Mesenchymal stem cell (in vitro differentiated cells and primary cell): ENCODE data around the gene TCTA.

Experiments used
- DNase-seq: peaks from one replicate; pipeline ENCODE4 v3.0.0-alpha.2; 2013
- H2AFZ ChIP-seq: one replicate; pipeline ENCODE4 v1.6.1; 2013; ENCODE audit warnings: low read depth, mild to moderate bottlenecking, control low read depth, inconsistent platforms, low read length, moderate library complexity
- H2AK5ac ChIP-seq: 2 replicates; pipeline ENCODE4 v1.6.1; 2013; ENCODE audit warnings: low read length, moderate library complexity, mild to moderate bottlenecking, inconsistent platforms; ENCODE audit not compliant: severe bottlenecking
- H2BK120ac ChIP-seq: one replicate; pipeline ENCODE4 v1.6.1; 2013; ENCODE audit warnings: low read depth, mild to moderate bottlenecking, inconsistent platforms, low read length, moderate library complexity
- H2BK12ac ChIP-seq, 2 experiments: one replicate each; pipeline ENCODE4 v1.6.1; 2013; ENCODE audit warnings: inconsistent platforms in 2 of 2, low read length in 2 of 2, mild to moderate bottlenecking in 2 of 2, moderate library complexity in 2 of 2, control low read depth in 1 of 2
- H2BK15ac ChIP-seq: one replicate; pipeline ENCODE4 v1.6.1; 2013; ENCODE audit warnings: mild to moderate bottlenecking, low read depth, inconsistent platforms; ENCODE audit not compliant: poor library complexity, severe bottlenecking
- H2BK5ac ChIP-seq: 2 replicates; pipeline ENCODE4 v1.6.1; 2013; ENCODE audit warnings: low read depth, mild to moderate bottlenecking, low read length, control low read depth, inconsistent platforms; ENCODE audit not compliant: poor library complexity, severe bottlenecking
- H3K14ac ChIP-seq, 2 experiments: one replicate each; pipeline ENCODE4 v1.6.1; 2013; ENCODE audit warnings: inconsistent platforms in 2 of 2, low read length in 2 of 2, control low read depth in 1 of 2, mild to moderate bottlenecking in 1 of 2, moderate library complexity in 1 of 2
- H3K18ac ChIP-seq, 2 experiments: one replicate each; pipeline ENCODE4 v1.6.1; 2013; ENCODE audit warnings: inconsistent platforms in 2 of 2, low read length in 2 of 2, control low read depth in 1 of 2, low read depth in 1 of 2, mild to moderate bottlenecking in 1 of 2
- H3K23ac ChIP-seq, 2 experiments: one replicate each; pipeline ENCODE4 v1.6.1; 2013; ENCODE audit warnings: inconsistent platforms in 2 of 2, low read length in 2 of 2, mild to moderate bottlenecking in 2 of 2, moderate library complexity in 2 of 2, control low read depth in 1 of 2
- H3K27ac ChIP-seq: 2 replicates; pipeline ENCODE4 v1.5.1; 2013; ENCODE audit warnings: mild to moderate bottlenecking, moderate library complexity, low read length, control low read depth, inconsistent platforms; ENCODE audit not compliant: poor library complexity, severe bottlenecking
- H3K27me3 ChIP-seq, 2 experiments: 2 replicates each; pipeline versions ENCODE4 v1.6.1 to v1.7.0; 2013; ENCODE audit warnings: low read length in 2 of 2, mild to moderate bottlenecking in 2 of 2, moderate library complexity in 2 of 2, control low read depth in 1 of 2, inconsistent platforms in 1 of 2; ENCODE audit not compliant: control insufficient read depth in 1 of 2, insufficient read depth in 1 of 2
- H3K36me3 ChIP-seq, 2 experiments: 2 replicates each; pipeline versions ENCODE4 v1.6.1 to v1.7.0; 2013; ENCODE audit warnings: low read length in 2 of 2, control low read depth in 1 of 2, inconsistent platforms in 1 of 2, low read depth in 1 of 2, mild to moderate bottlenecking in 1 of 2; ENCODE audit not compliant: insufficient read depth in 2 of 2, control insufficient read depth in 1 of 2
- H3K4ac ChIP-seq, 2 experiments: one replicate each; pipeline ENCODE4 v1.6.1; 2013; ENCODE audit warnings: inconsistent platforms in 2 of 2, low read length in 2 of 2, mild to moderate bottlenecking in 2 of 2, moderate library complexity in 2 of 2, control low read depth in 1 of 2, low read depth in 1 of 2
- H3K4me1 ChIP-seq: 2 replicates; pipeline ENCODE4 v1.6.1; 2013; ENCODE audit warnings: low read depth, low read length, control low read depth; ENCODE audit not compliant: control insufficient read depth, insufficient read depth
- H3K4me2 ChIP-seq: 2 replicates; pipeline ENCODE4 v1.6.1; 2013; ENCODE audit warnings: low read length, mild to moderate bottlenecking, inconsistent platforms; ENCODE audit not compliant: poor library complexity, severe bottlenecking
- H3K4me3 ChIP-seq, 2 experiments: 2 replicates each; pipeline versions ENCODE4 v1.5.1 to v1.7.0; 2013; ENCODE audit warnings: low read length in 2 of 2, mild to moderate bottlenecking in 2 of 2, control low read depth in 1 of 2, low read depth in 1 of 2; ENCODE audit not compliant: insufficient read depth in 1 of 2
- H3K79me1 ChIP-seq: replicated peaks from 2 replicates; pipeline ENCODE4 v1.6.1; 2013; ENCODE audit warnings: mild to moderate bottlenecking, control low read depth, low read length, inconsistent platforms; ENCODE audit not compliant: poor library complexity, severe bottlenecking
- H3K9ac ChIP-seq: 2 replicates; pipeline ENCODE4 v1.7.0; 2013; ENCODE audit warnings: mild to moderate bottlenecking, low read length, moderate library complexity
- H3K9me3 ChIP-seq: 2 replicates; pipeline ENCODE4 v1.7.0; 2013; ENCODE audit warnings: mild to moderate bottlenecking, low read length; ENCODE audit not compliant: control insufficient read depth
- H4K8ac ChIP-seq: one replicate; pipeline ENCODE4 v1.6.1; 2013; ENCODE audit warnings: inconsistent platforms, mild to moderate bottlenecking, low read length, moderate library complexity
- H4K91ac ChIP-seq: one replicate; pipeline ENCODE4 v1.6.1; 2013; ENCODE audit warnings: mild to moderate bottlenecking, low read length, inconsistent platforms
- WGBS: methylation state at CpG from one replicate; pipeline ENCODE4 v1.1.7; 2013; ENCODE audit warnings: mixed read lengths; 5-methylcytosine and 5-hydroxymethylcytosine counted together

TCTA gene

DNA sequence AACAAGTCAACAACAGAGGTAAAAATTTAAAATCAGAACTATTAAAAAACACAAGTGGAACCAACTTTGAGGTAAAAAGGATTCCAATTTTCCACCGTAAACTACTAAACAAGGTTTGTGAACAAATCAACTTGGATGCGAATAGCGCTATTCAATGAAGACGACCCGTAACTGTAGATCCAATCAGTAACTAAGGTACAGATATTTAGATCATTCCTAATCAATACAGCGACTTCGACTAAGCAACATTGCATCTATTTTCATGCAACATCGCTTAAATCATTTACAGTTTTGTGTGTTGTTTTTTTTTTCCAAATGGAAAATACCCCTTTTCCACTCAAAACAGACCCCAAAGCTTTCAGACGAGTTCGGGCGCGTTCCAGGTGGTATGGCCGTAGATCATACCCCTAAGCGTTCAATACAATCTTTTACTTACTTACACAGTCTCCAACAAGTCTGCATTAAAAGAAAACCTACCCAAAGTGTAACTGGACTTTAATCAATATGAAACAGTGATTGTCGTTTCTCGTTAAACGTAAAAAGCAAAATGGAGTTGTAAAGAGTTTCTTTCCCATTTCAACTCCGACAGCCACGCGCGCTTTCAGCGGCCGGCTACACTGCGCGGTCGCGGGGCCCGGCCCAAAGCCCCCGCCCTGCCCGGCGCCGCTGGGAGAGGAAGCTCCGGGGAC lies 1.2 kb upstream of the TCTA start:
- peak overlapping the region; percentile 93 to 97 for H3K4me3 ChIP-seq
- peak overlapping the region; percentile 41 for H3K27ac ChIP-seq
- peaks cover 22% of the 10 kb centered on the region for H3K4me1 ChIP-seq
- H3K27me3 ChIP-seq = no peaks in the 10 kb centered on the region
- peak overlapping the region; percentile 74 for H3K4me2 ChIP-seq
- no peak overlapping the region for H4K8ac ChIP-seq
- peak overlapping the region; percentile 97 for H2BK120ac ChIP-seq
- 1% methylated on average over 31 of the region's 33 CpGs for WGBS
- peak overlapping the region; percentile 62 to 82 for H3K4ac ChIP-seq
- H3K23ac ChIP-seq = peak overlapping the region in 1 of 2 experiments; percentile 57
- peak overlapping the region; percentile 34 for H2BK5ac ChIP-seq
- peak overlapping the region; percentile 96 for H3K9ac ChIP-seq
- H4K91ac ChIP-seq = peak overlapping the region; percentile 90
- H3K9me3 ChIP-seq = no peaks in the 10 kb centered on the region
- peak overlapping the region; percentile 65 to 84 for H3K14ac ChIP-seq
- peaks cover 20% of the 10 kb centered on the region for H3K79me1 ChIP-seq
- H2AK5ac ChIP-seq = no peak overlapping the region
- H2BK12ac ChIP-seq = no peak overlapping the region
- H3K18ac ChIP-seq = peak overlapping the region; percentile 88 to 100
- no peak overlapping the region for H2AFZ ChIP-seq
- DNase-seq = peak; percentile 38
- H3K36me3 ChIP-seq = peaks cover 10 to 21% of the 10 kb centered on the region in 2 experiments
- H2BK15ac ChIP-seq = peak overlapping the region; percentile 15

GRCh38 chr3:49411535-49411967 lies 672 bp upstream of the TCTA start:
- no peak overlapping the region for H2AK5ac ChIP-seq
- H3K9me3 ChIP-seq = no peaks in the 10 kb centered on the region
- WGBS = under 1% methylated on average over 35 of the region's 59 CpGs
- no peaks in the 10 kb centered on the region for H3K27me3 ChIP-seq
- H3K4me1 ChIP-seq = peaks cover 23% of the 10 kb centered on the region
- peak overlapping the region; percentile 65 to 84 for H3K14ac ChIP-seq
- H3K23ac ChIP-seq = peak overlapping the region in 1 of 2 experiments; percentile 57
- peak overlapping the region; percentile 88 to 100 for H3K18ac ChIP-seq
- H2BK15ac ChIP-seq = peak overlapping the region; percentile 15
- no peak overlapping the region for H2BK12ac ChIP-seq
- peak overlapping the region; percentile 90 for H4K91ac ChIP-seq
- H3K36me3 ChIP-seq = peaks cover 12 to 27% of the 10 kb centered on the region in 2 experiments
- H3K27ac ChIP-seq = peak overlapping the region; percentile 63
- peaks cover 22% of the 10 kb centered on the region for H3K79me1 ChIP-seq
- peak overlapping the region; percentile 97 for H2BK120ac ChIP-seq
- H3K4me3 ChIP-seq = peak overlapping the region; percentile 93 to 97
- H2AFZ ChIP-seq = no peak overlapping the region
- H3K9ac ChIP-seq = peak overlapping the region; percentile 96
- no peak overlapping the region for H3K4me2 ChIP-seq
- peak overlapping the region; percentile 93 for H4K8ac ChIP-seq
- H3K4ac ChIP-seq = peak overlapping the region; percentile 62 to 82
- no peak for DNase-seq
- H2BK5ac ChIP-seq = peak overlapping the region; percentile 34

GRCh38 chr3:49412632-49413337 lies 562 bp downstream of the TCTA start:
- peak overlapping the region; percentile 71 for H3K27ac ChIP-seq
- H3K4me2 ChIP-seq = peak overlapping the region; percentile 72

DNA sequence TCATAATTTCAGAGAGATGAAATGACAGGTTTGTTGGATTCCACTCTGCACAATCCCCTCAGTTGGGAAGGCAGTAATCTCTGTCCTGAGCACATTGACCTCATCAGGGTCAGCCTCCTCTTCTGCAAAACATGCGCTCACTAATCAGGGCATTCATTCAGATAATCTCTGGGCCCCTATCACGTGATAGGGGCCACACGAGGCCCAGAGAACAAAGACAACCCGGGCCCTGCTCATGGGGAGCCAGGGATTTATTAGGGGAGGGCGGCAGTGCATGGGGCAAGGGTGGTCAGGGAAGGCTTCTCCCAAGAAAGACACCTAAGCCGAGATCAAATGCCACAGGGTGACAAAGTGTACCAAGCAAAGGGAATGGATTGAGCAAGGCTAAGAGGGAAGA lies 1.1 kb downstream of the TCTA start:
- Histone ChIP-seq H2BK5ac (no peak overlapping the region), H3K9ac (peak overlapping the region; percentile 96), H2AFZ (no peak overlapping the region), H3K23ac (no peak overlapping the region), H3K27me3 (no peaks in the 10 kb centered on the region), H3K4ac (no peak overlapping the region), H2BK120ac (no peak overlapping the region), H3K4me2 (peak overlapping the region; percentile 72), H2AK5ac (peak overlapping the region; percentile 79), H2BK12ac (no peak overlapping the region), H4K91ac (no peak overlapping the region), H3K14ac (no peak overlapping the region), H3K27ac (no peak overlapping the region), H3K18ac (no peak overlapping the region), H3K79me1 (peaks cover 31% of the 10 kb centered on the region), H4K8ac (no peak overlapping the region), H2BK15ac (no peak overlapping the region), H3K36me3 (peaks cover 27 to 43% of the 10 kb centered on the region in 2 experiments), H3K9me3 (no peaks in the 10 kb centered on the region), H3K4me1 (peaks cover 26% of the 10 kb centered on the region), H3K4me3 (peak overlapping the region in 1 of 2 experiments; percentile 90)
- WGBS = 97% methylated on average over 6 of the region's 6 CpGs
- DNase-seq = no peak

More at GRCh38 chr3:49412632-49413337, 562 bp downstream of the TCTA start:
- Histone ChIP-seq H3K4ac (peak overlapping the region; percentile 93 to 94), H3K27me3 (no peaks in the 10 kb centered on the region), H3K9me3 (no peaks in the 10 kb centered on the region), H2AFZ (peak overlapping the region; percentile 46), H3K14ac (peak overlapping the region in 1 of 2 experiments; percentile 98), H4K8ac (peak overlapping the region; percentile 98), H3K79me1 (peaks cover 31% of the 10 kb centered on the region), H2BK15ac (peak overlapping the region; percentile 15), H3K36me3 (peaks cover 24 to 39% of the 10 kb centered on the region in 2 experiments), H3K23ac (peak overlapping the region in 1 of 2 experiments; percentile 34), H3K4me1 (peaks cover 27% of the 10 kb centered on the region), H3K4me3 (peak overlapping the region; percentile 75 to 90), H3K9ac (peak overlapping the region; percentile 96), H2BK5ac (no peak overlapping the region), H2BK12ac (peak overlapping the region; percentile 2 to 3), H2AK5ac (peak overlapping the region; percentile 90), H2BK120ac (peak overlapping the region; percentile 44), H3K18ac (peak overlapping the region; percentile 99), H4K91ac (peak overlapping the region; percentile 97)
- 67% methylated on average over 16 of the region's 16 CpGs for WGBS
- DNase-seq = no peak
